SK-N-SH treated with all-trans-retinoic acid at 6 μM for 48 hours (cell line): Measurements from ENCODE around the gene STRA6.

Experiments
- ISL1 ChIP-seq: fragments of 250-450 bp; sonication (Bioruptor Pico); IDR thresholded peaks from 2 replicates; pipeline ENCODE4 v2.1.2; 2022; ENCODE audit warnings: mild to moderate bottlenecking, moderate library complexity
- RARB ChIP-seq: fragments of 250-450 bp; sonication (Bioruptor Pico); IDR thresholded peaks from 2 replicates; pipeline ENCODE4 v1.8.0; 2021; ENCODE audit warnings: mild to moderate bottlenecking, moderate library complexity
- TSHZ2 ChIP-seq: fragments of 250-450 bp; sonication (Bioruptor Pico); IDR thresholded peaks from 2 replicates; pipeline ENCODE4 v1.5.0; 2020; ENCODE audit warnings: mild to moderate bottlenecking, moderate library complexity
- ZNF8 ChIP-seq: fragments of 450-650 bp; formaldehyde crosslinking; IDR thresholded peaks from 2 replicates; pipeline ENCODE4 v1.5.0; 2020; ENCODE audit warnings: mild to moderate bottlenecking, moderate library complexity

GRCh38 chr15:74235962-74236361, 33.4 kb upstream of the STRA6 start, which contains the start of gene CCDC33:
- TF ChIP-seq TSHZ2 (no peak), RARB (CRISPR knock-in tag) (no peak), ISL1 (CRISPR knock-in tag) (no peak), ZNF8 (no peak)
